Peyer's patch (tissue), 4 donors: ENCODE measurements around the gene SORCS3.

Experiments used
- CTCF ChIP-seq, 6 experiments: fragments of 450-650 bp in 4 of 6; fragments of 200-600 bp in 2 of 6; sonication (generic) in 1 of 6; IDR thresholded peaks; one replicate each; pipeline ENCODE4 v1.5.1; 2017 to 2019; ENCODE audit warnings: antibody characterized with exemption in 6 of 6, mild to moderate bottlenecking in 3 of 6, moderate library complexity in 1 of 6
- POLR2A ChIP-seq, 2 donors: fragments of 450-650 bp; IDR thresholded peaks; one replicate each; pipeline ENCODE4 v1.5.1; 2017; ENCODE audit warnings: antibody characterized with exemption in 2 of 2, mild to moderate bottlenecking in 2 of 2, moderate library complexity in 2 of 2

- TF ChIP-seq CTCF (IDR thresholded peaks at IDR 0.05) = no peak
- no peak for TF ChIP-seq POLR2A (IDR thresholded peaks at IDR 0.05)
These were observed 232.1 kb downstream of the SORCS3 start for GRCh38 chr10:104873161-104873560.
